HepG2 (cell line): ENCODE results near the gene MAPK8. TPM values are rescaled to one million over a fixed set of nuclear protein-coding genes. Genes with fewer than 3 reads are reported as not detected.
A peak's percentile ranks its signal among the peaks of the same experiment; 100 is the strongest.

ENCODE experiments used
- ATAC-seq: fragments of 200-7000 bp; cut with Tn5 transposase; 3 replicates; pipeline ENCODE4 v1.9.1; 2020; ENCODE audit warnings: mild to moderate bottlenecking, moderate library complexity
- BruUV-seq: library from RNA; stranded (reverse); fragments of 400-500 nt; replicated peaks from 2 replicates; lab custom pipeline; 2021; lab: Mats Ljungman, UMichigan
- CTCF ChIA-PET: fragments of 300-600 bp; formaldehyde crosslinking; extraction: SDS; loops from one replicate; lab custom pipeline; 2021; ENCODE audit warnings: low total read pairs, inconsistent platforms, low intra/inter-chr PET ratio; lab: Yijun Ruan, JAX
- POLR2A ChIA-PET: fragments of 350-600 bp; sonication (Branson Sonifier 250); formaldehyde crosslinking; loops from one replicate; lab custom pipeline; 2020; ENCODE audit warnings: antibody characterized with exemption, inconsistent platforms; lab: Yijun Ruan, JAX
- DNase-seq: peaks from one replicate; pipeline ENCODE4 v3.0.0-alpha.2; 2015; ENCODE audit warnings: low spot score
- FAIRE-seq: peaks from 3 replicates; lab custom pipeline; 2011; peaks lifted over from hg19 to GRCh38; lab: Jason Lieb, UNC
- H2AFZ ChIP-seq: one replicate; pipeline ENCODE4 v1.6.1; 2011; ENCODE audit warnings: low read length, inconsistent platforms
- H3K27ac ChIP-seq: fragments of 300-600 bp; 3 replicates; pipeline ENCODE4 v1.8.0; 2011; ENCODE audit warnings: mixed run types, mild to moderate bottlenecking, mixed read lengths, low read length, inconsistent platforms; ENCODE audit not compliant: insufficient read depth; ENCODE audit errors: extremely low read length
- H3K27me3 ChIP-seq, 2 experiments: fragments of 200-600 bp in 1 of 2; 2 replicates in 1 of 2; 3 replicates in 1 of 2; pipeline versions ENCODE4 v1.6.0 to v1.8.0; 2011; ENCODE audit warnings: low read length in 2 of 2, mild to moderate bottlenecking in 2 of 2, moderate library complexity in 2 of 2, inconsistent platforms in 1 of 2; ENCODE audit not compliant: insufficient read depth in 2 of 2, control insufficient read depth in 1 of 2
- H3K36me3 ChIP-seq, 2 experiments: fragments of 200-600 bp in 1 of 2; replicated peaks in 1 of 2; 2 replicates in 1 of 2; 3 replicates in 1 of 2; pipeline versions ENCODE4 v1.5.1 to v1.8.0; 2011; ENCODE audit warnings: low read length in 2 of 2, inconsistent platforms in 1 of 2; ENCODE audit not compliant: insufficient read depth in 2 of 2, control insufficient read depth in 1 of 2
- H3K4me1 ChIP-seq: 2 replicates; pipeline ENCODE4 v1.5.1; 2012; ENCODE audit warnings: low read length, inconsistent platforms; ENCODE audit not compliant: insufficient read depth
- H3K4me2 ChIP-seq: 2 replicates; pipeline ENCODE4 v1.6.0; 2011; ENCODE audit warnings: low read depth, low read length, inconsistent platforms
- H3K4me3 ChIP-seq, 3 experiments: fragments of 200-600 bp in 1 of 3; sonication (generic), shearing (Covaris generic) in 1 of 3; replicated peaks in 1 of 3; 2 replicates each; pipeline ENCODE4 v1.5.1; 2011 to 2016; ENCODE audit warnings: low read length in 3 of 3, inconsistent platforms in 2 of 3, low read depth in 2 of 3, mild to moderate bottlenecking in 2 of 3, control low read depth in 1 of 3, mixed read lengths in 1 of 3; ENCODE audit not compliant: insufficient read depth in 1 of 3
- H3K79me2 ChIP-seq: one replicate; pipeline ENCODE4 v1.6.1; 2011; ENCODE audit warnings: low read length, inconsistent platforms; ENCODE audit not compliant: insufficient read depth
- H3K9ac ChIP-seq: 2 replicates; pipeline ENCODE4 v1.6.0; 2011; ENCODE audit warnings: mild to moderate bottlenecking, low read depth, low read length, inconsistent platforms; ENCODE audit not compliant: insufficient read depth
- H3K9me3 ChIP-seq: 2 replicates; pipeline ENCODE4 v1.5.1; 2012; ENCODE audit warnings: mild to moderate bottlenecking, low read length
- H4K20me1 ChIP-seq: 2 replicates; pipeline ENCODE4 v1.6.0; 2011; ENCODE audit warnings: inconsistent platforms, mild to moderate bottlenecking, low read length, moderate library complexity; ENCODE audit not compliant: insufficient read depth
- DNMT3B ChIP-seq: conservative IDR thresholded peaks from 2 replicates; pipeline ENCODE4 v1.6.1; 2016; ENCODE audit warnings: missing biosample characterization, control low read depth
- FIP1L1 ChIP-seq: fragments of 200-400 bp; formaldehyde crosslinking; IDR thresholded peaks from 2 replicates; pipeline ENCODE4 v1.6.1; 2018; ENCODE audit warnings: low read depth, mild to moderate bottlenecking, low read length, moderate library complexity, borderline replicate concordance; ENCODE audit not compliant: insufficient read depth
- HNF4A ChIP-seq: sonication (generic); formaldehyde crosslinking; IDR thresholded peaks from 2 replicates; pipeline ENCODE4 v1.4.0; 2020; ENCODE audit warnings: missing genetic modification reagents
- NR3C1 ChIP-seq: sonication (generic); formaldehyde crosslinking; IDR thresholded peaks from 2 replicates; pipeline ENCODE4 v1.4.0; 2020; ENCODE audit warnings: missing genetic modification reagents
- PATZ1 ChIP-seq: sonication (generic); formaldehyde crosslinking; IDR thresholded peaks from 2 replicates; pipeline ENCODE4 v1.4.0; 2020; ENCODE audit warnings: missing genetic modification reagents
- POLR2G ChIP-seq: fragments of 200-400 bp; formaldehyde crosslinking; IDR thresholded peaks from 2 replicates; pipeline ENCODE4 v1.6.1; 2018; ENCODE audit warnings: mild to moderate bottlenecking, low read depth, low read length, moderate library complexity
- ZBTB3 ChIP-seq: sonication (generic); formaldehyde crosslinking; IDR thresholded peaks from 2 replicates; pipeline ENCODE4 v1.4.0; 2020; ENCODE audit warnings: low read depth, mild to moderate bottlenecking, moderate library complexity, missing genetic modification reagents, borderline replicate concordance
- ZFY ChIP-seq: sonication (generic); formaldehyde crosslinking; IDR thresholded peaks from 2 replicates; pipeline ENCODE4 v1.4.0; 2020; ENCODE audit warnings: missing genetic modification reagents
- ZNF619 ChIP-seq: sonication (generic); formaldehyde crosslinking; IDR thresholded peaks from 2 replicates; pipeline ENCODE4 v1.4.0; 2020; ENCODE audit warnings: mild to moderate bottlenecking, missing genetic modification reagents
- ZNF629 ChIP-seq: sonication (generic); formaldehyde crosslinking; conservative IDR thresholded peaks from 2 replicates; pipeline ENCODE4 v1.5.0; 2020; ENCODE audit warnings: missing genetic modification reagents
- WGBS: methylation state at CpG from one replicate; pipeline ENCODE4 v1.1.6; 2017; ENCODE audit warnings: low lambda C conversion rate; 5-methylcytosine and 5-hydroxymethylcytosine counted together
- in situ Hi-C: cut with HindIII; loops from 2 replicates; pipeline ENCODE4 v1.10.0; 2017; ENCODE audit warnings: low pct_unique_long_range_greater_than_20kb; ENCODE audit not compliant: extremely low pct_ligation_motif_present
- intact Hi-C: fragments of 100-400 bp; cut with micrococcal nuclease; formaldehyde crosslinking; loops from one replicate; pipeline ENCODE4 v1.10.0; 2022; ENCODE audit not compliant: unreplicated experiment
- polyA plus RNA-seq, 8 experiments: library from polyadenylated mRNA; depleted of rRNA in 3 of 8; stranded (reverse) in 7 of 8; unstranded in 1 of 8; fragments of >200 nt; fragmentation: Illumina TruSeq in 4 of 8; extraction: Trizol in 4 of 8; gene quantifications; 2 replicates each; pipeline versions ENCODE4 v1.2.1 to v1.2.3, GENCODE V29; 2011 to 2016; ENCODE audit warnings: low read depth in 4 of 8, missing spikeins in 1 of 8, mixed read lengths in 1 of 8; ENCODE audit not compliant: insufficient read depth in 1 of 8
- total RNA-seq, 5 experiments: library from RNA; depleted of rRNA; stranded (reverse); fragments of >200 nt; fragmentation: Illumina TruSeq; extraction: Trizol; gene quantifications; 2 replicates each; pipeline ENCODE4 v1.2.3, GENCODE V29; 2016; ENCODE audit warnings: low read depth in 1 of 5
- TF ChIP-seq, protein P1 (sequence below): sonication (generic); formaldehyde crosslinking; IDR thresholded peaks from 2 replicates; pipeline ENCODE4 v1.4.0; 2020; ENCODE audit warnings: missing genetic modification reagents, borderline replicate concordance
- TF ChIP-seq, protein P2 (sequence below): sonication (generic); formaldehyde crosslinking; IDR thresholded peaks from 2 replicates; pipeline ENCODE4 v1.4.0; 2020; ENCODE audit warnings: mild to moderate bottlenecking, missing genetic modification reagents
- TF ChIP-seq, protein P3 (sequence below): IDR thresholded peaks from 2 replicates; pipeline ENCODE4 v1.6.1; 2018; ENCODE audit warnings: missing genetic modification reagents, mild to moderate bottlenecking, missing compliant biosample characterization
- TF ChIP-seq, protein P4 (sequence below): sonication (generic); formaldehyde crosslinking; conservative IDR thresholded peaks from 2 replicates; pipeline ENCODE4 v1.4.0; 2020; ENCODE audit warnings: missing genetic modification reagents

MAPK8 gene
- total and polyA plus RNA-seq, 2 of the 13 experiments (the other 11 are each of a cell fraction or from before 2014, with no cell fraction given): 41.6 to 47.3 TPM

- H3K4me1 ChIP-seq: peaks cover 38% of the 10 kb centered on the region
- H3K27ac ChIP-seq: no peak overlapping the region
- H3K36me3 ChIP-seq: no peaks in the 10 kb centered on the region
- H3K4me3 ChIP-seq: peak overlapping the region in 1 of 3 experiments; percentile 45; a peak in 2 of 6 replicates
- no peak overlapping the region for H3K9ac ChIP-seq
- FAIRE-seq: peak; percentile 54
- POLR2A ChIA-PET: interaction anchor here (1.1 kb wide), 1 partner anchor 11 kb away, joined by 3 read pairs; no protein-coding TSS in a partner anchor
- peak overlapping the region; percentile 62 for H3K4me2 ChIP-seq
- H3K27me3 ChIP-seq: peaks cover 3 to 15% of the 10 kb centered on the region in 2 experiments; a peak in 4 of 5 replicates
- 38% methylated on average over 9 of the region's 15 CpGs for WGBS
- peak; percentile 21 for DNase-seq
- in situ Hi-C loops (no loop called here), intact Hi-C loops (no loop called here)
- CTCF ChIA-PET: no interaction called here
- peak; percentile 36 for ATAC-seq
- no peak overlapping the region for H2AFZ ChIP-seq
- BruUV-seq: no TSS peak
- no peaks in the 10 kb centered on the region for H4K20me1 ChIP-seq
- H3K9me3 ChIP-seq: no peaks in the 10 kb centered on the region
- H3K79me2 ChIP-seq: no peaks in the 10 kb centered on the region
- 0 out of 2 replicates have a peak, but pooled peaks have one; percentile 4 for TF ChIP-seq HNF4A (CRISPR knock-in tag)
- no peak for TF ChIP-seq NR3C1
- 0 out of 2 replicates have a peak, but pooled peaks have one; percentile 12 for TF ChIP-seq PATZ1
- TF ChIP-seq ZFY: no peak
- no peak for TF ChIP-seq DNMT3B (CRISPR knock-in tag)
- TF ChIP-seq ZNF619 (CRISPR knock-in tag): no peak
- no peak for TF ChIP-seq POLR2G
- TF ChIP-seq FIP1L1: no peak
- TF ChIP-seq, protein P1, sequence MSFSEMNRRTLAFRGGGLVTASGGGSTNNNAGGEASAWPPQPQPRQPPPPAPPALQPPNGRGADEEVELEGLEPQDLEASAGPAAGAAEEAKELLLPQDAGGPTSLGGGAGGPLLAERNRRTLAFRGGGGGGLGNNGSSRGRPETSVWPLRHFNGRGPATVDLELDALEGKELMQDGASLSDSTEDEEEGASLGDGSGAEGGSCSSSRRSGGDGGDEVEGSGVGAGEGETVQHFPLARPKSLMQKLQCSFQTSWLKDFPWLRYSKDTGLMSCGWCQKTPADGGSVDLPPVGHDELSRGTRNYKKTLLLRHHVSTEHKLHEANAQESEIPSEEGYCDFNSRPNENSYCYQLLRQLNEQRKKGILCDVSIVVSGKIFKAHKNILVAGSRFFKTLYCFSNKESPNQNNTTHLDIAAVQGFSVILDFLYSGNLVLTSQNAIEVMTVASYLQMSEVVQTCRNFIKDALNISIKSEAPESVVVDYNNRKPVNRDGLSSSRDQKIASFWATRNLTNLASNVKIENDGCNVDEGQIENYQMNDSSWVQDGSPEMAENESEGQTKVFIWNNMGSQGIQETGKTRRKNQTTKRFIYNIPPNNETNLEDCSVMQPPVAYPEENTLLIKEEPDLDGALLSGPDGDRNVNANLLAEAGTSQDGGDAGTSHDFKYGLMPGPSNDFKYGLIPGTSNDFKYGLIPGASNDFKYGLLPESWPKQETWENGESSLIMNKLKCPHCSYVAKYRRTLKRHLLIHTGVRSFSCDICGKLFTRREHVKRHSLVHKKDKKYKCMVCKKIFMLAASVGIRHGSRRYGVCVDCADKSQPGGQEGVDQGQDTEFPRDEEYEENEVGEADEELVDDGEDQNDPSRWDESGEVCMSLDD (CRISPR knock-in tag): no peak
- TF ChIP-seq, protein P2, sequence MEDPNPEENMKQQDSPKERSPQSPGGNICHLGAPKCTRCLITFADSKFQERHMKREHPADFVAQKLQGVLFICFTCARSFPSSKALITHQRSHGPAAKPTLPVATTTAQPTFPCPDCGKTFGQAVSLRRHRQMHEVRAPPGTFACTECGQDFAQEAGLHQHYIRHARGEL (CRISPR knock-in tag): no peak
- TF ChIP-seq, protein P3, sequence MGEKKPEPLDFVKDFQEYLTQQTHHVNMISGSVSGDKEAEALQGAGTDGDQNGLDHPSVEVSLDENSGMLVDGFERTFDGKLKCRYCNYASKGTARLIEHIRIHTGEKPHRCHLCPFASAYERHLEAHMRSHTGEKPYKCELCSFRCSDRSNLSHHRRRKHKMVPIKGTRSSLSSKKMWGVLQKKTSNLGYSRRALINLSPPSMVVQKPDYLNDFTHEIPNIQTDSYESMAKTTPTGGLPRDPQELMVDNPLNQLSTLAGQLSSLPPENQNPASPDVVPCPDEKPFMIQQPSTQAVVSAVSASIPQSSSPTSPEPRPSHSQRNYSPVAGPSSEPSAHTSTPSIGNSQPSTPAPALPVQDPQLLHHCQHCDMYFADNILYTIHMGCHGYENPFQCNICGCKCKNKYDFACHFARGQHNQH (CRISPR knock-in tag): no peak
- TF ChIP-seq ZNF629 (CRISPR knock-in tag): peak; percentile 94
- TF ChIP-seq, protein P4, sequence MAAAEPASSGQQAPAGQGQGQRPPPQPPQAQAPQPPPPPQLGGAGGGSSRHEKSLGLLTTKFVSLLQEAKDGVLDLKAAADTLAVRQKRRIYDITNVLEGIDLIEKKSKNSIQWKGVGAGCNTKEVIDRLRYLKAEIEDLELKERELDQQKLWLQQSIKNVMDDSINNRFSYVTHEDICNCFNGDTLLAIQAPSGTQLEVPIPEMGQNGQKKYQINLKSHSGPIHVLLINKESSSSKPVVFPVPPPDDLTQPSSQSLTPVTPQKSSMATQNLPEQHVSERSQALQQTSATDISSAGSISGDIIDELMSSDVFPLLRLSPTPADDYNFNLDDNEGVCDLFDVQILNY (CRISPR knock-in tag): no peak
- no peak for TF ChIP-seq ZBTB3
Observed at GRCh38 chr10:48451969-48452878, 145.7 kb downstream of the MAPK8 start.
